Parathyroid adenoma (tissue), 2 donors: ENCODE measurements around the gene GSTA3.
"Not testable (repeated sequence)": the region's sequence is repeated elsewhere in the genome, so short reads cannot be mapped to it uniquely, and the experiment has no call there.

Experiments
- H2AFZ ChIP-seq: fragments of 300-600 bp; sonication (generic); one replicate; pipeline ENCODE4 v1.7.0; 2017; ENCODE audit warnings: antibody characterized with exemption, mild to moderate bottlenecking
- H3K27ac ChIP-seq: fragments of 300-600 bp; sonication (generic); one replicate; pipeline ENCODE4 v1.7.0; 2017
- H3K27me3 ChIP-seq: fragments of 300-600 bp; sonication (generic); one replicate; pipeline ENCODE4 v1.7.0; 2017; ENCODE audit warnings: low read length; ENCODE audit not compliant: control insufficient read depth, insufficient read depth
- H3K36me3 ChIP-seq: fragments of 300-600 bp; sonication (generic); one replicate; pipeline ENCODE4 v1.7.0; 2017; ENCODE audit warnings: low read length; ENCODE audit not compliant: control insufficient read depth, insufficient read depth
- H3K4me1 ChIP-seq: fragments of 300-600 bp; sonication (generic); one replicate; pipeline ENCODE4 v1.7.0; 2017; ENCODE audit warnings: control low read depth
- H3K4me2 ChIP-seq: fragments of 300-600 bp; sonication (generic); one replicate; pipeline ENCODE4 v1.7.0; 2017; ENCODE audit warnings: low read length
- H3K4me3 ChIP-seq: fragments of 300-600 bp; sonication (generic); one replicate; pipeline ENCODE4 v1.7.0; 2017; ENCODE audit warnings: low read depth, low read length
- H3K79me2 ChIP-seq: fragments of 300-600 bp; sonication (generic); one replicate; pipeline ENCODE4 v1.7.0; 2017; ENCODE audit warnings: control low read depth
- H3K9ac ChIP-seq: fragments of 300-600 bp; sonication (generic); one replicate; pipeline ENCODE4 v1.7.0; 2017; ENCODE audit warnings: mild to moderate bottlenecking
- H3K9me3 ChIP-seq: fragments of 300-600 bp; sonication (generic); one replicate; pipeline ENCODE4 v1.7.0; 2017; ENCODE audit warnings: low read length; ENCODE audit not compliant: control insufficient read depth
- CTCF ChIP-seq: fragments of 300-600 bp; sonication (generic); IDR thresholded peaks from one replicate; pipeline ENCODE4 v1.7.0; 2017; ENCODE audit warnings: antibody characterized with exemption, mild to moderate bottlenecking
- donor health status: primary hyperparathyroidism.

GSTA3 gene

GRCh38 chr6:52877786-52878185, 31.7 kb downstream of the GSTA3 start:
- no peak for TF ChIP-seq CTCF
- Histone ChIP-seq H3K4me2 (no peak overlapping the region), H3K9ac (no peak overlapping the region), H3K9me3 (no peaks in the 10 kb centered on the region), H2AFZ (no peak overlapping the region), H3K4me3 (no peak overlapping the region), H3K4me1 (peaks cover 14% of the 10 kb centered on the region), H3K27me3 (no peaks in the 10 kb centered on the region), H3K27ac (no peak overlapping the region), H3K36me3 (no peaks in the 10 kb centered on the region), H3K79me2 (no peaks in the 10 kb centered on the region)

GRCh38 chr6:52877168-52877567, 32.3 kb downstream of the GSTA3 start:
- peaks cover 12% of the 10 kb centered on the region for H3K4me1 ChIP-seq
- no peak overlapping the region for H3K4me2 ChIP-seq
- no peak overlapping the region for H3K4me3 ChIP-seq
- no peak overlapping the region for H3K9ac ChIP-seq
- H3K27me3 ChIP-seq: no peaks in the 10 kb centered on the region
- no peak overlapping the region for H3K27ac ChIP-seq
- H3K9me3 ChIP-seq: no peaks in the 10 kb centered on the region
- no peaks in the 10 kb centered on the region for H3K79me2 ChIP-seq
- no peak for TF ChIP-seq CTCF
- no peak overlapping the region for H2AFZ ChIP-seq
- no peaks in the 10 kb centered on the region for H3K36me3 ChIP-seq

GRCh38 chr6:52876056-52876787, 33.3 kb downstream of the GSTA3 start:
- H3K9me3 ChIP-seq: no peaks in the 10 kb centered on the region
- no peaks in the 10 kb centered on the region for H3K27me3 ChIP-seq
- no peaks in the 10 kb centered on the region for H3K79me2 ChIP-seq
- H3K4me1 ChIP-seq: peaks cover 14% of the 10 kb centered on the region
- TF ChIP-seq CTCF: no peak
- H3K27ac ChIP-seq: no peak overlapping the region
- no peak overlapping the region for H3K4me2 ChIP-seq
- H3K9ac ChIP-seq: no peak overlapping the region
- peak overlapping the region; percentile 45 for H2AFZ ChIP-seq
- no peaks in the 10 kb centered on the region for H3K36me3 ChIP-seq
- no peak overlapping the region for H3K4me3 ChIP-seq

GRCh38 chr6:52872031-52872430, 37.5 kb downstream of the GSTA3 start:
- Histone ChIP-seq H3K9me3 (no peaks in the 10 kb centered on the region), H3K36me3 (no peaks in the 10 kb centered on the region), H3K4me1 (peaks cover 13% of the 10 kb centered on the region), H3K4me2 (no peak overlapping the region), H3K27me3 (no peaks in the 10 kb centered on the region), H3K27ac (no peak overlapping the region), H3K79me2 (no peaks in the 10 kb centered on the region), H2AFZ (peak overlapping the region; percentile 39), H3K4me3 (no peak overlapping the region), H3K9ac (no peak overlapping the region)
- no peak for TF ChIP-seq CTCF

- TF ChIP-seq CTCF: no peak
- no peaks in the 10 kb centered on the region for H3K36me3 ChIP-seq
- no peaks in the 10 kb centered on the region for H3K79me2 ChIP-seq
- no peak overlapping the region for H3K4me3 ChIP-seq
- no peaks in the 10 kb centered on the region for H3K27me3 ChIP-seq
- H3K4me1 ChIP-seq: peaks cover 9% of the 10 kb centered on the region
- no peak overlapping the region for H3K9ac ChIP-seq
- H2AFZ ChIP-seq: no peak overlapping the region
- no peaks in the 10 kb centered on the region for H3K9me3 ChIP-seq
- H3K27ac ChIP-seq: no peak overlapping the region
- H3K4me2 ChIP-seq: no peak overlapping the region
Observed at GRCh38 chr6:52871621-52872020, 37.9 kb downstream of the GSTA3 start.

- not testable (repeated sequence) for H3K27me3 ChIP-seq, H3K4me1 ChIP-seq
Observed at GRCh38 chr6:52870335-52871091, 39.0 kb downstream of the GSTA3 start.

More at GRCh38 chr6:52870335-52871091, 39.0 kb downstream of the GSTA3 start:
- H3K9ac ChIP-seq, H2AFZ ChIP-seq, H3K4me2 ChIP-seq, H3K79me2 ChIP-seq, H3K27ac ChIP-seq, H3K4me3 ChIP-seq, H3K36me3 ChIP-seq, H3K9me3 ChIP-seq: not testable (repeated sequence)
